ENCODE measurements around the gene UBA1. TPM values are rescaled to one million over a fixed set of nuclear protein-coding genes. Genes with fewer than 3 reads are reported as not detected.

The UBA1 gene
- total RNA-seq, 1 experiment from 2014 or later = 275 TPM

DNA sequence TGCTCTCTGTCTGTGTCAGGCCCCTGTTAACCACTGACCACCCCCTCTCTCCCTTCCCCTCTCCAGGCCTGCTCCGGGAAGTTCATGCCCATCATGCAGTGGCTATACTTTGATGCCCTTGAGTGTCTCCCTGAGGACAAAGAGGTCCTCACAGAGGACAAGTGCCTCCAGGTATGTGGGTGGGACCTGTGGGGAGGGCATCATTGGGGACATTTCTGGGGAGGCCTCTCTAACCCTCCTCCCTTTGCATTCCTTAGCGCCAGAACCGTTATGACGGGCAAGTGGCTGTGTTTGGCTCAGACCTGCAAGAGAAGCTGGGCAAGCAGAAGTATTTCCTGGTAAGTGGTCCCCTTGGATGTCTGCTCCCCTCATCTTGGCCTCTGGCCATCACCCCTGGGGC lies 9.2 kb downstream of the UBA1 start (continued):
- TF ChIP-seq, protein P1, sequence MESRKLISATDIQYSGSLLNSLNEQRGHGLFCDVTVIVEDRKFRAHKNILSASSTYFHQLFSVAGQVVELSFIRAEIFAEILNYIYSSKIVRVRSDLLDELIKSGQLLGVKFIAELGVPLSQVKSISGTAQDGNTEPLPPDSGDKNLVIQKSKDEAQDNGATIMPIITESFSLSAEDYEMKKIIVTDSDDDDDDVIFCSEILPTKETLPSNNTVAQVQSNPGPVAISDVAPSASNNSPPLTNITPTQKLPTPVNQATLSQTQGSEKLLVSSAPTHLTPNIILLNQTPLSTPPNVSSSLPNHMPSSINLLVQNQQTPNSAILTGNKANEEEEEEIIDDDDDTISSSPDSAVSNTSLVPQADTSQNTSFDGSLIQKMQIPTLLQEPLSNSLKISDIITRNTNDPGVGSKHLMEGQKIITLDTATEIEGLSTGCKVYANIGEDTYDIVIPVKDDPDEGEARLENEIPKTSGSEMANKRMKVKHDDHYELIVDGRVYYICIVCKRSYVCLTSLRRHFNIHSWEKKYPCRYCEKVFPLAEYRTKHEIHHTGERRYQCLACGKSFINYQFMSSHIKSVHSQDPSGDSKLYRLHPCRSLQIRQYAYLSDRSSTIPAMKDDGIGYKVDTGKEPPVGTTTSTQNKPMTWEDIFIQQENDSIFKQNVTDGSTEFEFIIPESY (IDR thresholded peaks at IDR 0.05; ENCODE audit: extremely low read depth, insufficient replicate concordance, low read length) = no peak

DNA sequence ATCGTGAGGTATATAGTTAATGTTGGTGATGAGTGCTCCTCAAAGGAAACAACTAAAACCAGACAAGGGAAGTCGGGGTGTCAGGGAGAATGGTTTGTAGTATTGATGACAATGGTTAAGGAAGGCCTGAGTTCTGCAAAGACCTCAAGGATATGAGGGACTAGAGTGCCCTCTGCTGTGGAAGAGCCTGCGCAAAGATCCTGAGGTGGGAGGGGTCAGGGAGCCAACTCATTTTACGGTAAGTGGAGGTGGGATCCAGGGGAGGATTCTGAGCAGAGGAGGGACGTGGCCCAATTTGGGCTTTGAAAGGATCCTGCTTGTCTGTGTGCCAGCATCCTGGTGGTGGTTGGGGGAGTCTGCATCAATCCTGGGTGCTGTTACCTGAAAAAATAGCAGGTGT lies 11.3 kb downstream of the UBA1 start:
- Histone ChIP-seq H3K9me3 (ENCODE audit: control insufficient read depth in 1 of 2, insufficient read depth in 1 of 2, low read depth in 1 of 2, low read length in 2 of 2) (no peaks in the 10 kb centered on the region), H3K4me2 (ENCODE audit: low read length) (no peak overlapping the region), H3K79me2 (ENCODE audit: insufficient read depth, low read length) (peaks cover 14% of the 10 kb centered on the region; the same call in 1 of the 2 replicates), H3K36me3 (ENCODE audit: control insufficient read depth in 1 of 2, insufficient read depth in 2 of 2, low read length in 2 of 2) (peaks cover 39 to 58% of the 10 kb centered on the region in 2 experiments), H4K20me1 (ENCODE audit: insufficient read depth) (no peaks in the 10 kb centered on the region), H3K4me1 (ENCODE audit: control insufficient read depth in 1 of 2, insufficient read depth in 2 of 2, low read length in 2 of 2) (no peaks in the 10 kb centered on the region), H3K9ac (ENCODE audit: low read length) (no peak overlapping the region), H2AFZ (ENCODE audit: low read depth, low read length, poor library complexity, severe bottlenecking) (no peak overlapping the region), H3K27ac (ENCODE audit: low read depth, low read length) (no peak overlapping the region), H3K4me3 (replicated peaks in 1 of 2; ENCODE audit: low read depth in 1 of 2, low read length in 2 of 2) (no peak overlapping the region), H3K27me3 (ENCODE audit: insufficient read depth, low read length) (no peaks in the 10 kb centered on the region), H3K9me2 (ENCODE audit: insufficient read depth) (no peaks in the 10 kb centered on the region)
- ChIA-PET CTCF (no interaction called here), RAD21 (ENCODE audit: low non-redundant PET in 1 of 2, low total read pairs in 2 of 2, uncharacterized antibody in 2 of 2, unreplicated experiment in 2 of 2) (no interaction called here), POLR2A (no interaction called here)
- TF ChIP-seq JUND (IDR thresholded peaks at IDR 0.05) (no peak), RAD21 (IDR thresholded peaks at IDR 0.05; ENCODE audit: low read depth) (0 out of 2 replicates have a peak, but pooled peaks have one; percentile 2)
- BruUV-seq (replicated peaks) = no TSS peak
- DNase-seq (ENCODE audit: low read depth, low spot score) (no peak), ATAC-seq (peak; percentile 52)
- intact Hi-C loops (cut with micrococcal nuclease) = no loop called here

DNA sequence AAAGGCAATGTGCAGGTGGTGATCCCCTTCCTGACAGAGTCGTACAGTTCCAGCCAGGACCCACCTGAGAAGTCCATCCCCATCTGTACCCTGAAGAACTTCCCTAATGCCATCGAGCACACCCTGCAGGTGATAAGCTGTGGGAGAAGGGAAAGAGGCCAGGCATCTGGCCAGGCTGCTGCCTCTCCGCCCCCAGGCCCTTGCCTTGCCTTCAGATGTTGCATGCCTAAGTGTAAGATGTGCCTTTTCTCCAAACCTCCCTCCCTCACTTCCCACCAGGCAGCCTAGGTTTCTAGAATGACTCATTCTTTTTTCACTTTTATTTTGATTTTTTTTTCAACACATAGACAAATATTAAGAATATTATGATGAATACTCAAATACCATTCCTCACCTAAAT lies 12.7 kb downstream of the UBA1 start:
- no peak for DNase-seq (ENCODE audit: low read depth, low spot score)
- peaks cover 36 to 56% of the 10 kb centered on the region in 2 experiments for H3K36me3 ChIP-seq (ENCODE audit: control insufficient read depth in 1 of 2, insufficient read depth in 2 of 2, low read length in 2 of 2)

More for the DNA sequence above, 12.7 kb downstream of the UBA1 start:
- Histone ChIP-seq H3K4me2 (ENCODE audit: low read length) (no peak overlapping the region), H3K27me3 (ENCODE audit: insufficient read depth, low read length) (no peaks in the 10 kb centered on the region), H3K9ac (ENCODE audit: low read length) (no peak overlapping the region), H3K79me2 (ENCODE audit: insufficient read depth, low read length) (peaks cover 4% of the 10 kb centered on the region; the same call in 1 of the 2 replicates), H3K9me3 (ENCODE audit: control insufficient read depth in 1 of 2, insufficient read depth in 1 of 2, low read depth in 1 of 2, low read length in 2 of 2) (no peaks in the 10 kb centered on the region), H3K27ac (ENCODE audit: low read depth, low read length) (no peak overlapping the region), H4K20me1 (ENCODE audit: insufficient read depth) (no peaks in the 10 kb centered on the region), H3K4me1 (ENCODE audit: control insufficient read depth in 1 of 2, insufficient read depth in 2 of 2, low read length in 2 of 2) (no peaks in the 10 kb centered on the region), H3K4me3 (replicated peaks in 1 of 2; ENCODE audit: low read depth in 1 of 2, low read length in 2 of 2) (no peak overlapping the region), H2AFZ (ENCODE audit: low read depth, low read length, poor library complexity, severe bottlenecking) (no peak overlapping the region), H3K9me2 (ENCODE audit: insufficient read depth) (no peaks in the 10 kb centered on the region)
- ChIA-PET POLR2A (no interaction called here), CTCF (no interaction called here), RAD21 (ENCODE audit: low non-redundant PET in 1 of 2, low total read pairs in 2 of 2, uncharacterized antibody in 2 of 2, unreplicated experiment in 2 of 2) (no interaction called here)
- intact Hi-C loops (cut with micrococcal nuclease) = no loop called here
- BruUV-seq (replicated peaks) = no TSS peak
- TF ChIP-seq ZFX (IDR thresholded peaks at IDR 0.05) = no peak
- no peak for TF ChIP-seq POLR2A (IDR thresholded peaks at IDR 0.05; ENCODE audit: borderline replicate concordance, extremely low read depth, insufficient read depth, insufficient read length)
- TF ChIP-seq CEBPB (IDR thresholded peaks at IDR 0.05; ENCODE audit: low read depth) = no peak
- TF ChIP-seq EZH2 (IDR thresholded peaks at IDR 0.05) = no peak
- TF ChIP-seq, protein P2, sequence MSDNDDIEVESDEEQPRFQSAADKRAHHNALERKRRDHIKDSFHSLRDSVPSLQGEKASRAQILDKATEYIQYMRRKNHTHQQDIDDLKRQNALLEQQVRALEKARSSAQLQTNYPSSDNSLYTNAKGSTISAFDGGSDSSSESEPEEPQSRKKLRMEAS (IDR thresholded peaks at IDR 0.05) = no peak
- ATAC-seq = no peak
